GM19324 (cell line): Measurements from ENCODE around the gene MYL10.

Source experiments
- ATAC-seq: cut with Tn5 transposase; IDR thresholded peaks from one replicate; pipeline ENCODE4 v1.9.1; 2021; ENCODE audit warnings: mild to moderate bottlenecking, moderate library complexity; ENCODE audit not compliant: unreplicated experiment, low FRiP score

The MYL10 gene

GRCh38 chr7:101598986-101599771 is 29.9 kb downstream of the MYL10 start:
- ATAC-seq = no peak

- ATAC-seq = no peak
Observed at GRCh38 chr7:101598422-101598985, 30.6 kb downstream of the MYL10 start.

GRCh38 chr7:101597941-101598340 is 31.2 kb downstream of the MYL10 start:
- no peak for ATAC-seq

- ATAC-seq = no peak
Observed at GRCh38 chr7:101596898-101597297, 32.2 kb downstream of the MYL10 start.

GRCh38 chr7:101595766-101596537 is 33.1 kb downstream of the MYL10 start:
- no peak for ATAC-seq

GRCh38 chr7:101595246-101595645 is 33.9 kb downstream of the MYL10 start:
- no peak for ATAC-seq

GRCh38 chr7:101594790-101595189 is 34.3 kb downstream of the MYL10 start:
- no peak for ATAC-seq

GRCh38 chr7:101593556-101593955 is 35.5 kb downstream of the MYL10 start:
- ATAC-seq = no peak

- no peak for ATAC-seq
Observed at GRCh38 chr7:101591504-101591903, 37.6 kb downstream of the MYL10 start.

GRCh38 chr7:101590663-101591435 is 38.2 kb downstream of the MYL10 start:
- ATAC-seq = no peak

GRCh38 chr7:101589976-101590662 is 39.0 kb downstream of the MYL10 start:
- no peak for ATAC-seq

GRCh38 chr7:101589052-101589451 is 40.0 kb downstream of the MYL10 start:
- no peak for ATAC-seq

- no peak for ATAC-seq
Observed at GRCh38 chr7:101588131-101588935, 40.8 kb downstream of the MYL10 start.

- ATAC-seq = no peak
Observed at GRCh38 chr7:101586906-101587677, 42.0 kb downstream of the MYL10 start.

GRCh38 chr7:101586078-101586905 is 42.8 kb downstream of the MYL10 start:
- no peak for ATAC-seq

- no peak for ATAC-seq
Observed at GRCh38 chr7:101582971-101583370, 46.1 kb downstream of the MYL10 start.

- ATAC-seq = no peak
Observed at GRCh38 chr7:101581891-101582290, 47.2 kb downstream of the MYL10 start.

- ATAC-seq = no peak
Observed at GRCh38 chr7:101580596-101580995, 48.5 kb downstream of the MYL10 start.
